Neuronal stem cell (in vitro differentiated cells): ENCODE data around the gene CD320.

Source experiments
- DNase-seq: peaks from one replicate; pipeline ENCODE4 v3.0.0-alpha.2; 2013; ENCODE audit warnings: low spot score
- H2AFZ ChIP-seq: one replicate; pipeline ENCODE4 v1.6.1; 2013; ENCODE audit warnings: mild to moderate bottlenecking, low read length, inconsistent platforms
- H2AK5ac ChIP-seq: 2 replicates; pipeline ENCODE4 v1.6.1; 2013; ENCODE audit warnings: low read depth, mild to moderate bottlenecking, inconsistent platforms, low read length, moderate library complexity, mixed read lengths
- H2BK120ac ChIP-seq: 2 replicates; pipeline ENCODE4 v1.6.1; 2013; ENCODE audit warnings: low read depth, mild to moderate bottlenecking, inconsistent platforms, low read length, moderate library complexity, mixed read lengths
- H2BK12ac ChIP-seq: one replicate; pipeline ENCODE4 v1.6.1; 2013; ENCODE audit warnings: low read length, inconsistent platforms
- H2BK15ac ChIP-seq: 2 replicates; pipeline ENCODE4 v1.6.1; 2013; ENCODE audit warnings: mild to moderate bottlenecking, low read length, inconsistent platforms, mixed read lengths
- H2BK5ac ChIP-seq: one replicate; pipeline ENCODE4 v1.6.1; 2013; ENCODE audit warnings: inconsistent platforms, mild to moderate bottlenecking, low read length, moderate library complexity
- H3K14ac ChIP-seq: one replicate; pipeline ENCODE4 v1.6.1; 2013; ENCODE audit warnings: low read length, inconsistent platforms
- H3K18ac ChIP-seq: 2 replicates; pipeline ENCODE4 v1.6.1; 2013; ENCODE audit warnings: low read length, inconsistent platforms
- H3K23ac ChIP-seq: 2 replicates; pipeline ENCODE4 v1.6.1; 2013; ENCODE audit warnings: low read depth, mild to moderate bottlenecking, mixed read lengths, low read length, inconsistent platforms; ENCODE audit not compliant: poor library complexity
- H3K27ac ChIP-seq: replicated peaks from 3 replicates; pipeline ENCODE4 v1.5.1; 2013; ENCODE audit warnings: low read length, inconsistent platforms
- H3K27me3 ChIP-seq, 3 experiments: 2 replicates each; pipeline ENCODE4 v1.6.1; 2013; ENCODE audit warnings: low read length in 3 of 3, mild to moderate bottlenecking in 2 of 3, inconsistent platforms in 1 of 3, low read depth in 1 of 3, mixed read lengths in 1 of 3, moderate library complexity in 1 of 3; ENCODE audit not compliant: control insufficient read depth in 3 of 3, insufficient read depth in 3 of 3
- H3K36me3 ChIP-seq, 2 donors: replicated peaks in 1 of 2; 2 replicates each; pipeline ENCODE4 v1.6.1; 2013; ENCODE audit warnings: low read length in 2 of 2; ENCODE audit not compliant: control insufficient read depth in 2 of 2, insufficient read depth in 2 of 2
- H3K4ac ChIP-seq: 2 replicates; pipeline ENCODE4 v1.6.1; 2013; ENCODE audit warnings: inconsistent platforms, mild to moderate bottlenecking, low read length, moderate library complexity
- H3K4me1 ChIP-seq, 2 donors: 1 replicate in 1 of 2; 2 replicates in 1 of 2; pipeline ENCODE4 v1.6.1; 2013; ENCODE audit warnings: low read length in 2 of 2, low read depth in 1 of 2; ENCODE audit not compliant: control insufficient read depth in 2 of 2, insufficient read depth in 1 of 2
- H3K4me2 ChIP-seq: one replicate; pipeline ENCODE4 v1.6.1; 2013; ENCODE audit warnings: mild to moderate bottlenecking, low read length, inconsistent platforms; ENCODE audit not compliant: insufficient read depth, poor library complexity, severe bottlenecking
- H3K4me3 ChIP-seq, 2 donors: 2 replicates each; pipeline ENCODE4 v1.5.1; 2013; ENCODE audit warnings: low read length in 2 of 2, mild to moderate bottlenecking in 2 of 2, inconsistent platforms in 1 of 2, moderate library complexity in 1 of 2
- H3K79me1 ChIP-seq: one replicate; pipeline ENCODE4 v1.6.1; 2013; ENCODE audit warnings: low read depth, mild to moderate bottlenecking, inconsistent platforms, low read length, moderate library complexity
- H3K9ac ChIP-seq: one replicate; pipeline ENCODE4 v1.6.1; 2013; ENCODE audit warnings: mild to moderate bottlenecking, low read depth, low read length, inconsistent platforms; ENCODE audit not compliant: poor library complexity
- H3K9me3 ChIP-seq, 2 donors: replicated peaks in 1 of 2; 2 replicates each; pipeline versions ENCODE3 to v1.6.1; 2013; ENCODE audit warnings: low read length in 2 of 2, mild to moderate bottlenecking in 2 of 2, inconsistent platforms in 1 of 2, low read depth in 1 of 2, mixed read lengths in 1 of 2, moderate library complexity in 1 of 2; ENCODE audit not compliant: control insufficient read depth in 2 of 2, insufficient read depth in 1 of 2
- H4K8ac ChIP-seq: one replicate; pipeline ENCODE4 v1.6.1; 2013; ENCODE audit warnings: low read depth, mild to moderate bottlenecking, inconsistent platforms, low read length, moderate library complexity
- H4K91ac ChIP-seq: one replicate; pipeline ENCODE4 v1.6.1; 2013; ENCODE audit warnings: low read length, low read depth, mild to moderate bottlenecking, inconsistent platforms; ENCODE audit not compliant: poor library complexity
- WGBS, 2 donors: extraction: QIAGEN DNeasy Blood & Tissue Kit; methylation state at CpG; one replicate each; pipeline ENCODE4 v1.1.7; 2013; ENCODE audit warnings: missing lambda C conversion rate in 2 of 2, mixed read lengths in 1 of 2; ENCODE audit not compliant: insufficient read length in 2 of 2, insufficient replicate concordance in 1 of 2; ENCODE audit errors: extremely low coverage in 2 of 2; 5-methylcytosine and 5-hydroxymethylcytosine counted together

Gene CD320

DNA sequence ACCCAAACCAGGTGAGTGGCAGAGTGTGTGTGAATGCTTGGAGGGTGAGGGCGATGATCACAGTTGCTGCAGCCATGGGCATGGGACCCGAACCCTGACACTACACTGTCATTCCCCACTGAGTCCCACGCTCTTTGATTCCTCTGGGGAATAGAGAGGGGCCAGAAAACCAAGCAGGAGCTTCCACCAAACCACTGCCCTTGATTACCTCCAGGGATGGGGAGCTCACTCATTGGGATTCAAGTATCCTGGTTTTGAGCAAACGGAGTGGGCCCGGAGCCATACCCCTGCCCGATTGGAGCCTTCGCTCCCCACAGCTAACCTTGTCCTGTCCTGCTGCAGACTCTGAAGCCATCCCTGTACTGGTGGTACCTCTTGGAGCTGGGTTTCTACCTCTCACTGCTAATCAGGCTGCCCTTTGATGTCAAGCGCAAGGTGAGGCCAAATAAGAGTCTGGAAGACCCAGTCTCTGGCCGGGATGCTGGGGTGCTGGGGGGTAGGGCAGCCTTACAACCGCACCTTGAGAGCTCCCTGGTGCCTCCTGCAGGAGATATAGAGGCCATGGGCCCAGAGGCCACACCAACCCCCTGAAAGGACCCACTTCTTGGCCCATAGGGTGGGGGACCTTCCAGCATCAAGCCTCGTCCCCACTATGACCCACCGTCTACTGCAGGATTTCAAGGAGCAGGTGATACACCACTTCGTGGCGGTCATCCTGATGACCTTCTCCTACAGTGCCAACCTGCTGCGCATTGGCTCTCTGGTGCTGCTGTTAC, 51.7 kb downstream of the CD320 start:
- Histone ChIP-seq H2BK120ac (no peak overlapping the region), H3K79me1 (peaks cover 2% of the 10 kb centered on the region), H3K4me3 (no peak overlapping the region), H3K18ac (no peak overlapping the region), H2BK15ac (no peak overlapping the region), H2BK5ac (no peak overlapping the region), H3K14ac (no peak overlapping the region), H3K23ac (peak overlapping the region; percentile 16), H3K9me3 (no peaks in the 10 kb centered on the region), H3K9ac (peak overlapping the region; percentile 12), H2BK12ac (no peak overlapping the region), H2AK5ac (no peak overlapping the region), H4K91ac (no peak overlapping the region), H3K27ac (no peak overlapping the region), H3K4me2 (no peak overlapping the region), H3K4ac (no peak overlapping the region), H3K4me1 (peaks cover 0 to 6% of the 10 kb centered on the region in 2 donors), H3K36me3 (peaks cover 24 to 38% of the 10 kb centered on the region in 2 donors), H3K27me3 (peaks cover 0 to 3% (median 0%) of the 10 kb centered on the region in 3 experiments), H4K8ac (no peak overlapping the region), H2AFZ (no peak overlapping the region)
- DNase-seq: no peak
- no CpG with 5 or more reads among the region's 15 CpGs for WGBS, 2 donors

DNA sequence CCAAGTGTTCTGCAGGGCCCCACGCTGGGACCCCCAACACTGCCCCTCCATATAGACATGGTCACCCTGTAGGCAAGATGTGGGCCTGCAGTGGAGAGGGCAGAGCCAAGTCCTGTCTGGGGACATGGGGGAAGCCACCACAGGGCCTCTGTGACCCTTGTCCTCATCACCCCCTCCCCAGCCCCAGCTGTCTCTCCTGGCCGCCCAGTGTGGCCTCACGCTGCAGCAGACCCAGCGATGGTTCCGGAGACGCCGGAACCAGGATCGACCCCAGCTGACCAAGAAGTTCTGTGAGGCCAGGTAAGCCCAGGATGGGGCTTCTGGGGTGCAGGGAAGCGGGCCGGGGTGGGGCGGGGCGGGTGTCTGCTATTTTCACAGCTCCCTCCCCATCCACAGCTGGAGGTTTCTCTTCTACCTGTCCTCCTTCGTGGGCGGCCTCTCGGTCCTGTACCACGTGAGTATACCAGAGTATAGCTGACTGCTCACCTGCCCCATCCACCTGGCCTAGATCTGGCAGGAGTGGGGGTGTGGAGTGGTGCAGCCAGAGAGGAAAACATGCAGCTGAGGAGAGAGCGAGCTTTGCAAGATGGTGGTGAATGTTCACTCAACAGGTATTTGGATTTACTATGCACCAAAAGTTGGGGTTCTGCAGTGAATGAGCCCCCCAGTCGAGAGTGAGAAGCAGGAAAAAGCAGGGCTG, 52.6 kb downstream of the CD320 start:
- Histone ChIP-seq H2AK5ac (no peak overlapping the region), H2AFZ (no peak overlapping the region), H3K4me1 (peaks cover 0 to 3% of the 10 kb centered on the region in 2 donors), H2BK5ac (no peak overlapping the region), H3K9me3 (no peaks in the 10 kb centered on the region), H4K91ac (no peak overlapping the region), H3K18ac (no peak overlapping the region), H3K4me3 (no peak overlapping the region), H3K9ac (no peak overlapping the region), H3K4me2 (no peak overlapping the region), H2BK12ac (no peak overlapping the region), H4K8ac (no peak overlapping the region), H3K23ac (no peak overlapping the region), H3K14ac (no peak overlapping the region), H3K79me1 (peaks cover 6% of the 10 kb centered on the region), H3K27me3 (peaks cover 0 to 3% (median 0%) of the 10 kb centered on the region in 3 experiments), H3K27ac (no peak overlapping the region), H2BK15ac (no peak overlapping the region), H2BK120ac (no peak overlapping the region), H3K4ac (no peak overlapping the region), H3K36me3 (peaks cover 24 to 39% of the 10 kb centered on the region in 2 donors)
- WGBS, 2 donors: no CpG with 5 or more reads among the region's 18 CpGs
- no peak for DNase-seq

DNA sequence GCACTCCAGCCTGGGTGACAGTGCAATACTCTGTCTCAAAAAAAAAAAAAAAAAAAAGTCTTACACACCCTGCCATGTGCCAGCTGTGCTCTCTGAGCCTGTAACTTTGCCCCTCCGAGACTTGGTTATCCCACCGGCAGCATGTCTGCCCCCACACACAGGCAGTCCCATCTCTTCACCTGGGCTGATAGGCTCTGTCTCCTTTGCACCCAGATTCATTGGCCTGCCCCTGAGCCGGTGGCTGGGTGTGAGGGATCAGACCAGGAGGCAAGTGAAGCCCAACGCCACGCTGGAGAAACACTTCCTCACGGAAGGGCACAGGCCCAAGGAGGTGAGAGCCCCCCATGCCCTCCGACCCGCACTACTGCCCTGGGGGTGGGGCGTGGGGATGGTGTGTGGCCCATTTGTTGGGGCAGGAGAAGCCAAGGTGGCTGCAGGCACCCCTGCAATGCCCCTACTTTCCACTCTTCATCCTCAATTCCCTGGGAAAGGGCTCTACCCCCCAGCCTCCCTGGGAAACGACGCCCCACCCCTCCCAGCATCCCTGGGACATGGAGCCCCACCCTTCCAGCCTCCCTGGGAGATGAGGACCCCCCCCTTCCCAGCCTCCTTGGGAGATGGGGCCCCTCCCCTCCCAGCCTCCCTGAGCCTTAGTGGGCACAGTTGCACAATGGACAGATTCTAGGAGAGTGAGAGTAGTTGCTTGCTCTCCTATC, 53.7 kb downstream of the CD320 start:
- Histone ChIP-seq H2BK5ac (no peak overlapping the region), H3K79me1 (peaks cover 6% of the 10 kb centered on the region), H4K8ac (no peak overlapping the region), H3K27ac (no peak overlapping the region), H3K4me2 (no peak overlapping the region), H3K9ac (no peak overlapping the region), H4K91ac (no peak overlapping the region), H3K36me3 (peaks cover 21 to 37% of the 10 kb centered on the region in 2 donors), H3K14ac (no peak overlapping the region), H3K9me3 (no peaks in the 10 kb centered on the region), H2BK120ac (no peak overlapping the region), H3K4me3 (no peak overlapping the region), H2AK5ac (no peak overlapping the region), H3K4ac (no peak overlapping the region), H3K23ac (no peak overlapping the region), H2BK15ac (no peak overlapping the region), H3K18ac (no peak overlapping the region), H2BK12ac (no peak overlapping the region), H3K27me3 (peaks cover 0 to 3% (median 0%) of the 10 kb centered on the region in 3 experiments), H2AFZ (no peak overlapping the region), H3K4me1 (no peaks in the 10 kb centered on the region)
- DNase-seq: no peak
- no CpG with 5 or more reads among the region's 11 CpGs for WGBS, 2 donors

DNA sequence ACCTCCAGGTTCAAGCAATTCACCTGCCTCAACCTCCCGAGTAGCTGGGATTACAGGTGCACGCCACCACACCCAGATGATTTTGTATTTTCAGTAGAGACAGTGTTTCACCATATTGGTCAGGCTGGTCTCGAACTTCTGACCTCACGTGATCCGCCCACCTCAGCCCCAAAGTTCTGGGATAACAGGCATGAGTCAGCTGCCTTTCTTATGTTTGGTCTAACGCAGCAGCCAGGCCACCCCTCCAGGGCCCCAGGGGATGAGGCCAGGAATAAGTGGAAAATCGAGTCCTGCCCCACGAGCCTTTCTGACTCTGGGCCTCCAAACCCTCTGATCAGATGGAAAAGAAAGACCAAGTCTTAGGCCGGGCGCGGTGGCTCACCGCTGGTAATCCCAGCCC, 54.5 kb downstream of the CD320 start:
- H4K91ac ChIP-seq: no peak overlapping the region
- H3K27ac ChIP-seq: no peak overlapping the region
- DNase-seq: no peak
- H3K36me3 ChIP-seq: peaks cover 21 to 32% of the 10 kb centered on the region in 2 donors
- H4K8ac ChIP-seq: no peak overlapping the region
- no peak overlapping the region for H3K23ac ChIP-seq
- no peak overlapping the region for H3K4me3 ChIP-seq
- H2BK12ac ChIP-seq: no peak overlapping the region
- no peak overlapping the region for H2BK15ac ChIP-seq
- H2AFZ ChIP-seq: no peak overlapping the region
- H3K4me1 ChIP-seq: no peaks in the 10 kb centered on the region
- H3K4ac ChIP-seq: no peak overlapping the region
- H3K9me3 ChIP-seq: no peaks in the 10 kb centered on the region
- no peak overlapping the region for H3K4me2 ChIP-seq
- H3K18ac ChIP-seq: no peak overlapping the region
- H2AK5ac ChIP-seq: no peak overlapping the region
- no peak overlapping the region for H2BK120ac ChIP-seq
- H2BK5ac ChIP-seq: no peak overlapping the region
- no peaks in the 10 kb centered on the region for H3K27me3 ChIP-seq
- no peak overlapping the region for H3K9ac ChIP-seq
- no CpG with 5 or more reads among the region's 12 CpGs for WGBS, 2 donors
- H3K79me1 ChIP-seq: peaks cover 6% of the 10 kb centered on the region
- H3K14ac ChIP-seq: no peak overlapping the region
